HepG2 (cell line): ENCODE measurements around the gene MRPL20. TPM values are rescaled to one million over a fixed set of nuclear protein-coding genes. Genes with fewer than 3 reads are reported as not detected.

Experiments
- KLF6 ChIP-seq: IDR thresholded peaks from 2 replicates; pipeline ENCODE4 v1.8.0; 2016; ENCODE audit warnings: missing biosample characterization, missing genetic modification reagents
- RBFOX2 ChIP-seq: fragments of 200-400 bp; formaldehyde crosslinking; IDR thresholded peaks from 2 replicates; pipeline ENCODE4 v1.6.1; 2017; ENCODE audit warnings: low read depth, mild to moderate bottlenecking, low read length
- RBM22 ChIP-seq: fragments of 200-400 bp; formaldehyde crosslinking; optimal IDR thresholded peaks from 2 replicates; pipeline ENCODE3; 2017; ENCODE audit warnings: mild to moderate bottlenecking, low read length, moderate library complexity
- RFXAP ChIP-seq: sonication (generic); formaldehyde crosslinking; IDR thresholded peaks from 2 replicates; pipeline ENCODE4 v1.4.0; 2020; ENCODE audit warnings: missing genetic modification reagents, borderline replicate concordance
- SAP130 ChIP-seq: IDR thresholded peaks from 2 replicates; pipeline ENCODE4 v1.6.1; 2016; ENCODE audit warnings: low read depth
- SIX1 ChIP-seq: sonication (generic); formaldehyde crosslinking; IDR thresholded peaks from 2 replicates; pipeline ENCODE4 v1.4.0; 2020; ENCODE audit warnings: missing genetic modification reagents, borderline replicate concordance
- ZC3H4 ChIP-seq: sonication (generic); formaldehyde crosslinking; IDR thresholded peaks from 2 replicates; pipeline ENCODE4 v1.4.0; 2020; ENCODE audit warnings: missing genetic modification reagents, borderline replicate concordance
- ZFP36 ChIP-seq: fragments of 150-350 bp; IDR thresholded peaks from 2 replicates; pipeline ENCODE4 v1.6.1; 2018; ENCODE audit warnings: borderline replicate concordance, low read length, low read depth; ENCODE audit not compliant: partially characterized antibody
- ZIK1 ChIP-seq: sonication (generic); formaldehyde crosslinking; IDR thresholded peaks from 2 replicates; pipeline ENCODE4 v1.5.0; 2020; ENCODE audit warnings: mild to moderate bottlenecking, low read depth, missing genetic modification reagents, borderline replicate concordance
- ZNF644 ChIP-seq: IDR thresholded peaks from 2 replicates; pipeline ENCODE4 v1.6.1; 2016; ENCODE audit warnings: low read depth
- polyA plus RNA-seq, 8 experiments: library from polyadenylated mRNA; depleted of rRNA in 3 of 8; stranded (reverse) in 7 of 8; unstranded in 1 of 8; fragments of >200 nt; fragmentation: Illumina TruSeq in 4 of 8; extraction: Trizol in 4 of 8; gene quantifications; 2 replicates each; pipeline versions ENCODE4 v1.2.1 to v1.2.3, GENCODE V29; 2011 to 2016; ENCODE audit warnings: low read depth in 4 of 8, missing spikeins in 1 of 8, mixed read lengths in 1 of 8; ENCODE audit not compliant: insufficient read depth in 1 of 8
- total RNA-seq, 5 experiments: library from RNA; depleted of rRNA; stranded (reverse); fragments of >200 nt; fragmentation: Illumina TruSeq; extraction: Trizol; gene quantifications; 2 replicates each; pipeline ENCODE4 v1.2.3, GENCODE V29; 2016; ENCODE audit warnings: low read depth in 1 of 5
- TF ChIP-seq, protein P1 (sequence below): sonication (generic); formaldehyde crosslinking; IDR thresholded peaks from 2 replicates; pipeline ENCODE4 v1.4.0; 2020; ENCODE audit warnings: missing genetic modification reagents
- TF ChIP-seq, protein P2 (sequence below): IDR thresholded peaks from 2 replicates; pipeline ENCODE4 v1.6.1; 2016; ENCODE audit warnings: low read depth, borderline replicate concordance
- TF ChIP-seq, protein P3 (sequence below): sonication (generic); formaldehyde crosslinking; IDR thresholded peaks from 2 replicates; pipeline ENCODE4 v1.5.0; 2020; ENCODE audit warnings: mild to moderate bottlenecking, missing genetic modification reagents, moderate library complexity
- TF ChIP-seq, protein P4 (sequence below): sonication (generic); formaldehyde crosslinking; IDR thresholded peaks from 2 replicates; pipeline ENCODE4 v1.4.0; 2020; ENCODE audit warnings: mild to moderate bottlenecking, missing genetic modification reagents
- TF ChIP-seq, protein P5 (sequence below): sonication (generic); formaldehyde crosslinking; IDR thresholded peaks from 2 replicates; pipeline ENCODE4 v1.5.1; 2020; ENCODE audit warnings: mild to moderate bottlenecking, moderate library complexity, missing genetic modification reagents
- TF ChIP-seq, protein P6 (sequence below): sonication (generic); formaldehyde crosslinking; IDR thresholded peaks from 2 replicates; pipeline ENCODE4 v1.8.0; 2022; ENCODE audit warnings: low read depth, missing genetic modification reagents
- TF ChIP-seq, protein P7 (sequence below): sonication (generic); formaldehyde crosslinking; IDR thresholded peaks from 2 replicates; pipeline ENCODE4 v1.5.0; 2020; ENCODE audit warnings: mild to moderate bottlenecking, missing genetic modification reagents

The MRPL20 gene
- total and polyA plus RNA-seq, 2 of the 13 experiments (the other 11 are each of a cell fraction or from before 2014, with no cell fraction given), result 59.2 to 127 TPM

DNA sequence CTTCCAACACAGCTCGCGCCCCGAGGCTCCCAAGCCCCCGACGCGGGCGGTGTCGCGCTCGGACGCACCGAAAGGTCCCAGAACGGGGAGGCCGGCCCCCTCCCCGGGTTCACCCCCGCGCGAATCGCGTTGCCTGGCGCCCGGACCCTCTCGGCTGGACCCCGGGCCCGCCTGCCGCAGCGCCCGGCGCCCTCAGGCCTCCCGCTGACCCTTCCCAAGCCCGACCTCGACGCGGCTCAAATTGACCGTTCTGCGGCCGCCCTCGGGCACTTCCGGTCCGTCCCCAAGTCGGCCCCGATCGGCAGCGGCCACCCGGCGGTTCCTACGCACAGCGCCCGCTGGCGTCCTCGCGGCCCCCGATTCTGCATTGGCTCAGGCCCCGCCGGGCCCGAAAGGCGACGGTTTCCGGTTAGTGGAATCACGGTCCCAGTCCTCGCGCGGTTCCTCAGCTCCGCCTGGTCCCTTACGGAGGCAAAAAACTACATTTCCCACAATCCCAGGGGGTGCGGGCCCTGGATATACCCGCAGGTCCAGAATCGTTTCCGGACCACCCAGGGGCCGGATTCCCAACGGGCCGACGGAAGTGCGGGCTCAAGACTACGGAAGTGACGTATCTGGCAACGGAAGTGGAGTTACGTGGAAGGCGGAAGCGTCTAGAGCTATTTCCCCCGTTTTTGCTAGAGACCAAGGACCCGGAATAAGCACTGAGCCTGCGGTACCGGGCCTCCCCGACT, 32.0 kb downstream of the MRPL20 start, which contains the start of gene AURKAIP1 (continued):
- TF ChIP-seq, protein P1, sequence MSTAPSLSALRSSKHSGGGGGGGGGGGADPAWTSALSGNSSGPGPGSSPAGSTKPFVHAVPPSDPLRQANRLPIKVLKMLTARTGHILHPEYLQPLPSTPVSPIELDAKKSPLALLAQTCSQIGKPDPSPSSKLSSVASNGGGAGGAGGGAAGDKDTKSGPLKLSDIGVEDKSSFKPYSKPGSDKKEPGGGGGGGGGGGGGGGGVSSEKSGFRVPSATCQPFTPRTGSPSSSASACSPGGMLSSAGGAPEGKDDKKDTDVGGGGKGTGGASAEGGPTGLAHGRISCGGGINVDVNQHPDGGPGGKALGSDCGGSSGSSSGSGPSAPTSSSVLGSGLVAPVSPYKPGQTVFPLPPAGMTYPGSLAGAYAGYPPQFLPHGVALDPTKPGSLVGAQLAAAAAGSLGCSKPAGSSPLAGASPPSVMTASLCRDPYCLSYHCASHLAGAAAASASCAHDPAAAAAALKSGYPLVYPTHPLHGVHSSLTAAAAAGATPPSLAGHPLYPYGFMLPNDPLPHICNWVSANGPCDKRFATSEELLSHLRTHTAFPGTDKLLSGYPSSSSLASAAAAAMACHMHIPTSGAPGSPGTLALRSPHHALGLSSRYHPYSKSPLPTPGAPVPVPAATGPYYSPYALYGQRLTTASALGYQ, result peak; percentile 79
- TF ChIP-seq KLF6 (CRISPR knock-in tag) (peak; percentile 92), ZC3H4 (CRISPR knock-in tag) (no peak), ZNF644 (CRISPR knock-in tag) (no peak), RBFOX2 (peak; percentile 93), ZFP36 (no peak), SIX1 (CRISPR knock-in tag) (peak; percentile 38; the same call in 1 of the 2 replicates), RFXAP (CRISPR knock-in tag) (peak; percentile 94), SAP130 (CRISPR knock-in tag) (peak; percentile 91), ZIK1 (CRISPR knock-in tag) (no peak; the same call in 1 of the 2 replicates), RBM22 (no peak)
- TF ChIP-seq, protein P2, sequence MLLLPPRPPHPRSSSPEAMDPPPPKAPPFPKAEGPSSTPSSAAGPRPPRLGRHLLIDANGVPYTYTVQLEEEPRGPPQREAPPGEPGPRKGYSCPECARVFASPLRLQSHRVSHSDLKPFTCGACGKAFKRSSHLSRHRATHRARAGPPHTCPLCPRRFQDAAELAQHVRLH, result peak; percentile 93; the same call in 1 of the 2 replicates
- TF ChIP-seq, protein P3, sequence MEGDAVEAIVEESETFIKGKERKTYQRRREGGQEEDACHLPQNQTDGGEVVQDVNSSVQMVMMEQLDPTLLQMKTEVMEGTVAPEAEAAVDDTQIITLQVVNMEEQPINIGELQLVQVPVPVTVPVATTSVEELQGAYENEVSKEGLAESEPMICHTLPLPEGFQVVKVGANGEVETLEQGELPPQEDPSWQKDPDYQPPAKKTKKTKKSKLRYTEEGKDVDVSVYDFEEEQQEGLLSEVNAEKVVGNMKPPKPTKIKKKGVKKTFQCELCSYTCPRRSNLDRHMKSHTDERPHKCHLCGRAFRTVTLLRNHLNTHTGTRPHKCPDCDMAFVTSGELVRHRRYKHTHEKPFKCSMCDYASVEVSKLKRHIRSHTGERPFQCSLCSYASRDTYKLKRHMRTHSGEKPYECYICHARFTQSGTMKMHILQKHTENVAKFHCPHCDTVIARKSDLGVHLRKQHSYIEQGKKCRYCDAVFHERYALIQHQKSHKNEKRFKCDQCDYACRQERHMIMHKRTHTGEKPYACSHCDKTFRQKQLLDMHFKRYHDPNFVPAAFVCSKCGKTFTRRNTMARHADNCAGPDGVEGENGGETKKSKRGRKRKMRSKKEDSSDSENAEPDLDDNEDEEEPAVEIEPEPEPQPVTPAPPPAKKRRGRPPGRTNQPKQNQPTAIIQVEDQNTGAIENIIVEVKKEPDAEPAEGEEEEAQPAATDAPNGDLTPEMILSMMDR, result peak; percentile 77
- TF ChIP-seq, protein P4, sequence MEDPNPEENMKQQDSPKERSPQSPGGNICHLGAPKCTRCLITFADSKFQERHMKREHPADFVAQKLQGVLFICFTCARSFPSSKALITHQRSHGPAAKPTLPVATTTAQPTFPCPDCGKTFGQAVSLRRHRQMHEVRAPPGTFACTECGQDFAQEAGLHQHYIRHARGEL (CRISPR knock-in tag), result no peak
- TF ChIP-seq, protein P5, sequence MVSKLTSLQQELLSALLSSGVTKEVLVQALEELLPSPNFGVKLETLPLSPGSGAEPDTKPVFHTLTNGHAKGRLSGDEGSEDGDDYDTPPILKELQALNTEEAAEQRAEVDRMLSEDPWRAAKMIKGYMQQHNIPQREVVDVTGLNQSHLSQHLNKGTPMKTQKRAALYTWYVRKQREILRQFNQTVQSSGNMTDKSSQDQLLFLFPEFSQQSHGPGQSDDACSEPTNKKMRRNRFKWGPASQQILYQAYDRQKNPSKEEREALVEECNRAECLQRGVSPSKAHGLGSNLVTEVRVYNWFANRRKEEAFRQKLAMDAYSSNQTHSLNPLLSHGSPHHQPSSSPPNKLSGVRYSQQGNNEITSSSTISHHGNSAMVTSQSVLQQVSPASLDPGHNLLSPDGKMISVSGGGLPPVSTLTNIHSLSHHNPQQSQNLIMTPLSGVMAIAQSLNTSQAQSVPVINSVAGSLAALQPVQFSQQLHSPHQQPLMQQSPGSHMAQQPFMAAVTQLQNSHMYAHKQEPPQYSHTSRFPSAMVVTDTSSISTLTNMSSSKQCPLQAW, result peak; percentile 94
- TF ChIP-seq, protein P6, sequence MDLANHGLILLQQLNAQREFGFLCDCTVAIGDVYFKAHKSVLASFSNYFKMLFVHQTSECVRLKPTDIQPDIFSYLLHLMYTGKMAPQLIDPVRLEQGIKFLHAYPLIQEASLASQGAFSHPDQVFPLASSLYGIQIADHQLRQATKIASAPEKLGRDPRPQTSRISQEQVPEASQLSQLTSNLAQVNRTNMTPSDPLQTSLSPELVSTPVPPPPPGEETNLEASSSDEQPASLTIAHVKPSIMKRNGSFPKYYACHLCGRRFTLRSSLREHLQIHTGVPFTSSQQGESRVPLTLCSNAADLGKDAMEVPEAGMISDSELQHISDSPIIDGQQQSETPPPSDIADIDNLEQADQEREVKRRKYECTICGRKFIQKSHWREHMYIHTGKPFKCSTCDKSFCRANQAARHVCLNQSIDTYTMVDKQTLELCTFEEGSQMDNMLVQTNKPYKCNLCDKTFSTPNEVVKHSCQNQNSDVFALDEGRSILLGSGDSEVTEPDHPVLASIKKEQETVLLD (CRISPR knock-in tag), result peak; percentile 98
- TF ChIP-seq, protein P7, sequence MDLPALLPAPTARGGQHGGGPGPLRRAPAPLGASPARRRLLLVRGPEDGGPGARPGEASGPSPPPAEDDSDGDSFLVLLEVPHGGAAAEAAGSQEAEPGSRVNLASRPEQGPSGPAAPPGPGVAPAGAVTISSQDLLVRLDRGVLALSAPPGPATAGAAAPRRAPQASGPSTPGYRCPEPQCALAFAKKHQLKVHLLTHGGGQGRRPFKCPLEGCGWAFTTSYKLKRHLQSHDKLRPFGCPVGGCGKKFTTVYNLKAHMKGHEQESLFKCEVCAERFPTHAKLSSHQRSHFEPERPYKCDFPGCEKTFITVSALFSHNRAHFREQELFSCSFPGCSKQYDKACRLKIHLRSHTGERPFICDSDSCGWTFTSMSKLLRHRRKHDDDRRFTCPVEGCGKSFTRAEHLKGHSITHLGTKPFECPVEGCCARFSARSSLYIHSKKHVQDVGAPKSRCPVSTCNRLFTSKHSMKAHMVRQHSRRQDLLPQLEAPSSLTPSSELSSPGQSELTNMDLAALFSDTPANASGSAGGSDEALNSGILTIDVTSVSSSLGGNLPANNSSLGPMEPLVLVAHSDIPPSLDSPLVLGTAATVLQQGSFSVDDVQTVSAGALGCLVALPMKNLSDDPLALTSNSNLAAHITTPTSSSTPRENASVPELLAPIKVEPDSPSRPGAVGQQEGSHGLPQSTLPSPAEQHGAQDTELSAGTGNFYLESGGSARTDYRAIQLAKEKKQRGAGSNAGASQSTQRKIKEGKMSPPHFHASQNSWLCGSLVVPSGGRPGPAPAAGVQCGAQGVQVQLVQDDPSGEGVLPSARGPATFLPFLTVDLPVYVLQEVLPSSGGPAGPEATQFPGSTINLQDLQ, result peak; percentile 83; the same call in 1 of the 2 replicates
